K562 (cell line): ENCODE results near the gene SMIM22. TPM values are rescaled to one million over a fixed set of nuclear protein-coding genes. Genes with fewer than 3 reads are reported as not detected.

ENCODE experiments used
- polyA plus RNA-seq, 8 experiments: library from polyadenylated mRNA; depleted of rRNA in 4 of 8; stranded (reverse) in 5 of 8; unstranded in 3 of 8; fragments of >200 nt; fragmentation: Nextera tagmentation in 2 of 8; fragmentation: Illumina TruSeq in 1 of 8; extraction: Ambion mirVana in 2 of 8; extraction: Trizol in 1 of 8; gene quantifications; 2 replicates each; pipeline versions ENCODE4 v1.2.1 to v1.2.3, GENCODE V29; 2011 to 2014; ENCODE audit warnings: inconsistent platforms in 1 of 8, missing spikeins in 1 of 8
- small RNA-seq: library from RNA; depleted of rRNA; stranded (forward); fragments of <200 nt; gene quantifications from one replicate; pipeline ENCODE3, GENCODE V24; 2014
- total RNA-seq, 7 experiments: library from RNA; depleted of rRNA in 6 of 7; stranded (reverse); fragments of >200 nt in 6 of 7; fragmentation: Illumina TruSeq in 2 of 7; extraction: Trizol in 2 of 7; gene quantifications; 2 replicates each; pipeline versions ENCODE4 v1.2.1 to v1.2.3, GENCODE V29; 2011 to 2021; ENCODE audit warnings: low replicate concordance in 1 of 7

SMIM22 gene
- total and polyA plus RNA-seq, 9 of the 15 experiments (the other 6 are each of a cell fraction or from before 2014, with no cell fraction given), result not detected

Small RNA genes lying within 50 kb of the gene (small RNA-seq; reads per million reads assigned to genes)
- not detected for gene RF00017

Other genes with a start within 250 kb of the SMIM22 start
Only the 7 nearest of the 14 such genes appear.
- 21.5 and 21.9 TPM in 2 replicates for gene ANKS3, start 61.1 kb upstream of the SMIM22 start, total RNA-seq (2014; rRNA removed)
- 8.0 and 12.0 TPM in 2 replicates for gene ANKS3, start 61.1 kb upstream of the SMIM22 start, total RNA-seq (2014; rRNA removed; fragmentation: Illumina TruSeq; extraction: Trizol)
- gene ANKS3, start 61.1 kb upstream of the SMIM22 start, total RNA-seq (2015; rRNA removed; fragmentation: Illumina TruSeq; extraction: Trizol), result 14.8 and 15.6 TPM in 2 replicates
- gene ANKS3, start 61.1 kb upstream of the SMIM22 start, total RNA-seq (2021), result 22.1 and 25.7 TPM in 2 replicates
- 17.2 and 21.5 TPM in 2 replicates for gene ANKS3, start 61.1 kb upstream of the SMIM22 start, polyA plus RNA-seq (2011; rRNA removed)
- gene ANKS3, start 61.1 kb upstream of the SMIM22 start, polyA plus RNA-seq (2014; fragmentation: Illumina TruSeq; extraction: Trizol), result 9.3 and 11.4 TPM in 2 replicates
- gene ANKS3, start 61.1 kb upstream of the SMIM22 start, polyA plus RNA-seq (2014; fragmentation: Nextera tagmentation; extraction: Ambion mirVana), result under 1 TPM; 0.43 to 0.66 TPM
- gene ANKS3, start 61.1 kb upstream of the SMIM22 start, polyA plus RNA-seq (2014; rRNA removed), result 23.4 and 23.7 TPM in 2 replicates
- not detected in 2 replicates for gene DNAAF8, start 60.8 kb upstream of the SMIM22 start, total RNA-seq (2014; rRNA removed)
- gene DNAAF8, start 60.8 kb upstream of the SMIM22 start, total RNA-seq (2014; rRNA removed; fragmentation: Illumina TruSeq; extraction: Trizol), result not detected in 2 replicates
- not detected in 2 replicates for gene DNAAF8, start 60.8 kb upstream of the SMIM22 start, total RNA-seq (2015; rRNA removed; fragmentation: Illumina TruSeq; extraction: Trizol)
- not detected in 2 replicates for gene DNAAF8, start 60.8 kb upstream of the SMIM22 start, total RNA-seq (2021)
- 0.04 and 0.11 TPM in 2 replicates for gene DNAAF8, start 60.8 kb upstream of the SMIM22 start, polyA plus RNA-seq (2011; rRNA removed)
- 0.10 TPM in 1 of 2 replicates, not detected in the other for gene DNAAF8, start 60.8 kb upstream of the SMIM22 start, polyA plus RNA-seq (2014; fragmentation: Illumina TruSeq; extraction: Trizol)
- not detected for gene DNAAF8, start 60.8 kb upstream of the SMIM22 start, polyA plus RNA-seq (2014; fragmentation: Nextera tagmentation; extraction: Ambion mirVana)
- gene DNAAF8, start 60.8 kb upstream of the SMIM22 start, polyA plus RNA-seq (2014; rRNA removed), result 0.12 TPM in 1 of 2 replicates, not detected in the other
- 8.5 and 8.9 TPM in 2 replicates for gene ZNF500, start 28.2 kb upstream of the SMIM22 start, total RNA-seq (2014; rRNA removed)
- 3.5 and 3.8 TPM in 2 replicates for gene ZNF500, start 28.2 kb upstream of the SMIM22 start, total RNA-seq (2014; rRNA removed; fragmentation: Illumina TruSeq; extraction: Trizol)
- 5.3 and 8.0 TPM in 2 replicates for gene ZNF500, start 28.2 kb upstream of the SMIM22 start, total RNA-seq (2015; rRNA removed; fragmentation: Illumina TruSeq; extraction: Trizol)
- 16.4 and 20.8 TPM in 2 replicates for gene ZNF500, start 28.2 kb upstream of the SMIM22 start, total RNA-seq (2021)
- 4.5 and 7.4 TPM in 2 replicates for gene ZNF500, start 28.2 kb upstream of the SMIM22 start, polyA plus RNA-seq (2011; rRNA removed)
- 5.3 and 8.5 TPM in 2 replicates for gene ZNF500, start 28.2 kb upstream of the SMIM22 start, polyA plus RNA-seq (2014; fragmentation: Illumina TruSeq; extraction: Trizol)
- gene ZNF500, start 28.2 kb upstream of the SMIM22 start, polyA plus RNA-seq (2014; fragmentation: Nextera tagmentation; extraction: Ambion mirVana), result under 1 TPM; 0.80 to 0.84 TPM
- 7.0 and 12.1 TPM in 2 replicates for gene ZNF500, start 28.2 kb upstream of the SMIM22 start, polyA plus RNA-seq (2014; rRNA removed)
- not detected in 2 replicates for gene SEPTIN12, start 7.0 kb upstream of the SMIM22 start, total RNA-seq (2014; rRNA removed)
- not detected in 2 replicates for gene SEPTIN12, start 7.0 kb upstream of the SMIM22 start, total RNA-seq (2014; rRNA removed; fragmentation: Illumina TruSeq; extraction: Trizol)
- not detected in 2 replicates for gene SEPTIN12, start 7.0 kb upstream of the SMIM22 start, total RNA-seq (2015; rRNA removed; fragmentation: Illumina TruSeq; extraction: Trizol)
- not detected in 2 replicates for gene SEPTIN12, start 7.0 kb upstream of the SMIM22 start, total RNA-seq (2021)
- not detected in 2 replicates for gene SEPTIN12, start 7.0 kb upstream of the SMIM22 start, polyA plus RNA-seq (2011; rRNA removed)
- gene SEPTIN12, start 7.0 kb upstream of the SMIM22 start, polyA plus RNA-seq (2014; fragmentation: Illumina TruSeq; extraction: Trizol), result not detected in 2 replicates
- not detected for gene SEPTIN12, start 7.0 kb upstream of the SMIM22 start, polyA plus RNA-seq (2014; fragmentation: Nextera tagmentation; extraction: Ambion mirVana)
- not detected in 2 replicates for gene SEPTIN12, start 7.0 kb upstream of the SMIM22 start, polyA plus RNA-seq (2014; rRNA removed)
- 22.2 and 25.3 TPM in 2 replicates for gene ROGDI, start 7.3 kb downstream of the SMIM22 start, total RNA-seq (2014; rRNA removed)
- gene ROGDI, start 7.3 kb downstream of the SMIM22 start, total RNA-seq (2014; rRNA removed; fragmentation: Illumina TruSeq; extraction: Trizol), result 4.9 and 8.2 TPM in 2 replicates
- gene ROGDI, start 7.3 kb downstream of the SMIM22 start, total RNA-seq (2015; rRNA removed; fragmentation: Illumina TruSeq; extraction: Trizol), result 16.8 and 18.3 TPM in 2 replicates
- 24.4 and 28.4 TPM in 2 replicates for gene ROGDI, start 7.3 kb downstream of the SMIM22 start, total RNA-seq (2021)
- gene ROGDI, start 7.3 kb downstream of the SMIM22 start, polyA plus RNA-seq (2011; rRNA removed), result 13.1 and 19.3 TPM in 2 replicates
- 16.5 and 24.8 TPM in 2 replicates for gene ROGDI, start 7.3 kb downstream of the SMIM22 start, polyA plus RNA-seq (2014; fragmentation: Illumina TruSeq; extraction: Trizol)
- 1 to 10 TPM in 1 of 2 experiments, under 1 TPM in 1; 0.97 to 1.1 TPM for gene ROGDI, start 7.3 kb downstream of the SMIM22 start, polyA plus RNA-seq (2014; fragmentation: Nextera tagmentation; extraction: Ambion mirVana)
- 36.1 and 37.3 TPM in 2 replicates for gene ROGDI, start 7.3 kb downstream of the SMIM22 start, polyA plus RNA-seq (2014; rRNA removed)
- gene GLYR1, start 51.9 kb downstream of the SMIM22 start, total RNA-seq (2014; rRNA removed), result 36.5 and 41.6 TPM in 2 replicates
- 59.6 and 76.9 TPM in 2 replicates for gene GLYR1, start 51.9 kb downstream of the SMIM22 start, total RNA-seq (2014; rRNA removed; fragmentation: Illumina TruSeq; extraction: Trizol)
- 70.9 and 72.4 TPM in 2 replicates for gene GLYR1, start 51.9 kb downstream of the SMIM22 start, total RNA-seq (2015; rRNA removed; fragmentation: Illumina TruSeq; extraction: Trizol)
- gene GLYR1, start 51.9 kb downstream of the SMIM22 start, total RNA-seq (2021), result 92.7 and 97.6 TPM in 2 replicates
- 60.2 and 63.0 TPM in 2 replicates for gene GLYR1, start 51.9 kb downstream of the SMIM22 start, polyA plus RNA-seq (2011; rRNA removed)
- 96.4 and 99.2 TPM in 2 replicates for gene GLYR1, start 51.9 kb downstream of the SMIM22 start, polyA plus RNA-seq (2014; fragmentation: Illumina TruSeq; extraction: Trizol)
- 1 to 10 TPM; 6.7 to 8.3 TPM for gene GLYR1, start 51.9 kb downstream of the SMIM22 start, polyA plus RNA-seq (2014; fragmentation: Nextera tagmentation; extraction: Ambion mirVana)
- gene GLYR1, start 51.9 kb downstream of the SMIM22 start, polyA plus RNA-seq (2014; rRNA removed), result 83.1 and 89.8 TPM in 2 replicates
- 20.6 and 20.8 TPM in 2 replicates for gene UBN1, start 52.1 kb downstream of the SMIM22 start, total RNA-seq (2014; rRNA removed)
- 19.8 and 23.9 TPM in 2 replicates for gene UBN1, start 52.1 kb downstream of the SMIM22 start, total RNA-seq (2014; rRNA removed; fragmentation: Illumina TruSeq; extraction: Trizol)
- gene UBN1, start 52.1 kb downstream of the SMIM22 start, total RNA-seq (2015; rRNA removed; fragmentation: Illumina TruSeq; extraction: Trizol), result 24.4 and 25.0 TPM in 2 replicates
- 40.9 and 45.7 TPM in 2 replicates for gene UBN1, start 52.1 kb downstream of the SMIM22 start, total RNA-seq (2021)
- 14.9 and 15.4 TPM in 2 replicates for gene UBN1, start 52.1 kb downstream of the SMIM22 start, polyA plus RNA-seq (2011; rRNA removed)
- gene UBN1, start 52.1 kb downstream of the SMIM22 start, polyA plus RNA-seq (2014; fragmentation: Illumina TruSeq; extraction: Trizol), result 31.2 and 34.2 TPM in 2 replicates
- 1 to 10 TPM; 1.5 to 2.4 TPM for gene UBN1, start 52.1 kb downstream of the SMIM22 start, polyA plus RNA-seq (2014; fragmentation: Nextera tagmentation; extraction: Ambion mirVana)
- gene UBN1, start 52.1 kb downstream of the SMIM22 start, polyA plus RNA-seq (2014; rRNA removed), result 21.1 and 25.5 TPM in 2 replicates